GM21360 (cell line): ENCODE measurements around the gene NCR3LG1.

Experiments
- ATAC-seq: cut with Tn5 transposase; IDR thresholded peaks from one replicate; pipeline ENCODE4 v1.9.1; 2021; ENCODE audit warnings: mild to moderate bottlenecking, moderate library complexity; ENCODE audit not compliant: unreplicated experiment

Gene NCR3LG1

DNA sequence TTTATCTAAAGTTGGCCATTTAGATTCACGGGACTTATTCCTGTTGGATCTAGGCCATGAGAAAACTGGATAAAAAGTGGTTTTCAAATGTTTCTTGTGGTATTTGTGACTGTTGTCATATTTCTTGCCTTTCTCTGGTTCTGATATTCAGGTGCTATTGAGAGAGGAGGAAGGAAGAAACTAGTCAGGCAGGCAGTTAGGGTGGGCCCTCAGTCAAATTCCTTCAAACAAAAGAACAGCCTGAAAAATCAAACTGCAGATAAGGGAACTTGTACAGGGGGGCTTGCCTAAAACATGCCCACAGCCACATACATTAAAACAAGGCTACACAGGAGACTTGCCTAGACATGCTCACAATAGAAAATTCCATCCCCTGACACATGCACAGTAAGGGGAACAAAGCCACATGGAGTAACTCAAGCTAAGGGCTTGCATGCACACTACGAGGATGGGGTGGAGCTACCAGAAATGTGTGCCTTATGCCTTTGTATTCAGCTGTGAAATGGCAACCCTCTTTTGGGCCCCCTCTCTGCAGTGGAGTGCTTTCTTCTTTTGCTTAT is 18.2 kb downstream of the NCR3LG1 start:
- ATAC-seq: no peak

- no peak for ATAC-seq
Observed at GRCh38 chr11:17371614-17372013, 20.0 kb downstream of the NCR3LG1 start.

DNA sequence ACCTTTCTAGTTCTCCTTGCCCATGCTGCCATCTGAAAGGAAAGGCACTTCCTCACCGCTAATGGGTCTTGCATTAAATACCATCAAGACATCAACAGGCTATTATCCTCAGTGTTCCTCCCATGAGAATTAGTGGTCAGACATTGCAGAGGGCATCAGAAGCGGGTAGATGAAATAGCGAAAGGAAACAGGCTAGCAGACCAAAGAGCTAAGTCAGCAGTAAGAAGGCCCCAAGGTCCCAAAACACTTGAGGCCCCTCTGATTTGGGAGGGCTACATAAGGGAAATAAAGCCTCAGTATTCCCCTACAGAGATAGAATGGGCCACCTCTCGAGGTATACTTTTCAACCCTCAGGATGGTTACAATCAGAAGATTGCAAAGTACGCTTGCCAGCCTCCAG is 23.9 kb downstream of the NCR3LG1 start:
- no peak for ATAC-seq

- ATAC-seq: no peak
Observed at GRCh38 chr11:17376493-17376892, 24.9 kb downstream of the NCR3LG1 start.

- no peak for ATAC-seq
Observed at GRCh38 chr11:17378655-17379054, 27.1 kb downstream of the NCR3LG1 start.

DNA sequence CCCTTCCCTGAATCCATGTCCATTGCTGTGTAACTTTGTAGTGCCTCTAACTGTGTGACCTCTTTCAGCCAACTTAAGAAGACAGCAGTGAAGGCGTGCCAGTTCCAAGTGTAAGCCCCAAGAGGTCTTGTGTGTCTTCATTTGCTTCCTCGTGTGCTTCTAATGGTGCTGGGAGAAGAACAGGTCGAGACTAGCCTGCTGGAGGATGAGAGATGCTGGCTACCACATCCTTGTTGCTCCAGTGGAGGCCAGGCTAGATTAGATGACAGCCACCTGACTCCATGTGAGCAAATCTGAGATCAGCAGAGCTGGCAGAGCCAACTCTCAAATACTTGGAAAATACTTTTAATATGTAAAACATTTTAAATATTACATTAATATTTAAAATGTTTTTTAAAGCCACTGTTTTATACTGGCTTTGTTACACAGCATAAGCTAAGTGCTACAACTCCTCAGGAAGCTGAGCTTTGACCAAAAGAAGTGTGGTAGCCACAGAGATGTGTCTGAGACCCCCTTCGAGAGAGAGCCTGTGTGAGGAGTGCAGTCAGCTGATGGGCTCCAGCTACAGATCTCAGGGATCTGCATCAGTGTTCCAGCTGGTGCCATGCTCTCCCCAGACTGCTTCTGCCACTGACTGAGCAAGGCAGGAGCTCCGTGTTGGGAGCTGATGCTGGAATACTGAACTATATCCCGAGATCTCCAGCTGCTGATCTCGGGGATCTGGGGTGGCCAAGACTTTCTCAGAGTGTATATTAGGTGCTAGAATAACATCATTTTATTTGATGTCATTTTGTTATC is 28.0 kb downstream of the NCR3LG1 start:
- no peak for ATAC-seq

- no peak for ATAC-seq
Observed at GRCh38 chr11:17381156-17381555, 29.6 kb downstream of the NCR3LG1 start.

DNA sequence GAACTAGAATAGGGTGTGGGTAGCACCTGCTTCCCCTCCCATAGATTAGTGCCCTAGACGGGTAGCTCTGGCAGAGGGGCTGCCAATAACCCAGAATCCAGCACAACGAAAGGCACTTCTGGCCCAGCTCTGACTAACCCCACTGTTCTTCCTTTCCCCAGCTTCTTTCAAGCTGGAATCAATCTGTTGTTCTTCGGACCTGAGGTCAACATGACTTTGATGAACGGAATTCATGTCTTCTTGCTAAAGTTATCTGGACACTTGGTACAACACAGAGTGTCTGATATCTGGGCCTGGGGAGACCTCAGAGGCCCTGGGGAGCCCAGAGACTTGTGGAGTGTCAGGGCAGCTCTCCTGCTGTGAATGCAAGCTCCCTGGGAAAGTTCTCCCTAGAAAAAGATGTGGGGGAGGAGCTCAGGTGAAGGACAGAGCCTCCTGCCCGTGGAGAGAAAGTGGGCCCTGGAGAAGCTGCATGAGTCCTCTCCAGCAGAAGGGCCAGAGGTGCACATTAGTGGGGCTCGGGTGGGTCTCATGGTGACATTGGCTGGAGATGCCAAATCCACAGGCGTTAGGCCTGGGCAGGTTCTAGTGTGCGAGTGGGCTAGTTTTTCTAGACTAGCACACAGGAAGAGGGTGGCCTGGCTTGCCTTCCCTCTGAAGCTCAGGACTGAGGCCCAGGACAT is 30.6 kb downstream of the NCR3LG1 start:
- ATAC-seq: no peak

GRCh38 chr11:17383461-17383860 is 31.9 kb downstream of the NCR3LG1 start:
- ATAC-seq: no peak

GRCh38 chr11:17384002-17384511 is 32.5 kb downstream of the NCR3LG1 start:
- ATAC-seq: no peak

DNA sequence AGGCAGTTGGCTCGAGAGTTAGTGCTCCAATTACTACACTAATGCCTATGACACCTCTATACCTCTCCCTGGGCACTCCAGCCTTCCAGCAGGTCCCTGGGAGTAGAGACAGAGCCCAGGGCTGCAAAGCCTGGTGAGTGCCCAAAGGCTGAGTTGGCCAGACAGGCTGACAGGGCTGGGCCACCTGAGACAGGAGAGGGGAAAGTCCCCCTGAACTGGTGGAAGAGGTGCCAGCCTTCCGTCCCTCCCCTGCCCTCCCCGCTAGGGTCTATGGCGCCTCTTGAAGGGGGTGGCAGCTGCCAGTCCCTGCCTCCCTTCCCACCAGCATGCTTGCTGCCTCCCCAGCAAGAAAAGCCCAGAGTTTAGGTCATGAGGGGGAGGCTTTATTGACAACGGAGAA is 33.9 kb downstream of the NCR3LG1 start:
- ATAC-seq: no peak

GRCh38 chr11:17385926-17386325 is 34.3 kb downstream of the NCR3LG1 start:
- ATAC-seq: no peak

GRCh38 chr11:17386331-17387084 is 34.9 kb downstream of the NCR3LG1 start:
- ATAC-seq: peak; percentile 44

- ATAC-seq: no peak
Observed at GRCh38 chr11:17387254-17387653, 35.7 kb downstream of the NCR3LG1 start.

- ATAC-seq: no peak
Observed at GRCh38 chr11:17387811-17388210, 36.2 kb downstream of the NCR3LG1 start.

GRCh38 chr11:17388609-17389210 is 37.1 kb downstream of the NCR3LG1 start, which contains the start of gene KCNJ11:
KCNJ11 (minus strand) TSS chr11:17388659; CDS start chr11:17388091, 568 bp downstream.
- peak; percentile 34 for ATAC-seq

GRCh38 chr11:17389211-17389956 is 37.8 kb downstream of the NCR3LG1 start:
- ATAC-seq: peak; percentile 56

GRCh38 chr11:17389957-17390649 is 38.5 kb downstream of the NCR3LG1 start:
- ATAC-seq: no peak
